Activated T-helper 1 cell treated with anti-CD3 and anti-CD28 coated beads, Interleukin-12 subunit alpha, Interleukin-12 subunit beta, Interleukin-2, Interleukin-4 antibody, amounts not matched to agents 30 ng/mL and 10 ng/mL and 1 ng/mL, durations not matched to agents 14 hours and 24 hours and 36 hours (primary cell): Measurements from ENCODE around the gene LIMK2. TPM values are rescaled to one million over a fixed set of nuclear protein-coding genes. Genes with fewer than 3 reads are reported as not detected.

Source experiments
- DNase-seq: peaks from one replicate; pipeline ENCODE4 v3.0.0; 2021; ENCODE audit warnings: low spot score
- H3K27ac Mint-ChIP-seq: one replicate; pipeline ENCODE4 v1.8.0; 2021; ENCODE audit warnings: mild to moderate bottlenecking, mixed read lengths
- H3K27me3 Mint-ChIP-seq: one replicate; pipeline ENCODE4 v1.8.0; 2022; ENCODE audit warnings: mild to moderate bottlenecking, moderate library complexity, mixed read lengths; ENCODE audit not compliant: insufficient read depth
- H3K36me3 Mint-ChIP-seq: one replicate; pipeline ENCODE4 v1.8.0; 2021; ENCODE audit warnings: low read depth, mixed read lengths
- H3K4me1 Mint-ChIP-seq: one replicate; pipeline ENCODE4 v1.8.0; 2021; ENCODE audit warnings: low read depth, mixed read lengths
- H3K4me3 Mint-ChIP-seq: one replicate; pipeline ENCODE4 v1.8.0; 2021; ENCODE audit warnings: mild to moderate bottlenecking, moderate library complexity, mixed read lengths
- H3K9me3 Mint-ChIP-seq: one replicate; pipeline ENCODE4 v1.8.0; 2021; ENCODE audit warnings: mixed read lengths
- intact Hi-C: fragments of 100-400 bp; cut with micrococcal nuclease; formaldehyde crosslinking; loops from one replicate; pipeline ENCODE4 v1.15.1; 2024
- total RNA-seq: library from RNA; stranded (reverse); gene quantifications from 2 replicates; pipeline ENCODE4 v1.2.3, GENCODE V29; 2022

The LIMK2 gene
- total RNA-seq, 1 donor from 2014 or later: 39.8 TPM

- Mint-ChIP-seq H3K36me3 (peaks cover 47% of the 10 kb centered on the region), H3K9me3 (no peaks in the 10 kb centered on the region), H3K4me1 (peaks cover 24% of the 10 kb centered on the region), H3K27ac (no peak overlapping the region), H3K4me3 (no peak overlapping the region), H3K27me3 (no peaks in the 10 kb centered on the region)
- intact Hi-C loops: no loop called here
- no peak for DNase-seq
Observed at GRCh38 chr22:31328544-31328960, 116.5 kb downstream of the LIMK2 start.

GRCh38 chr22:31329029-31329428 lies 116.9 kb downstream of the LIMK2 start:
- H3K27ac Mint-ChIP-seq: no peak overlapping the region
- peaks cover 52% of the 10 kb centered on the region for H3K36me3 Mint-ChIP-seq
- H3K4me1 Mint-ChIP-seq: peaks cover 23% of the 10 kb centered on the region
- intact Hi-C loops: loop anchor here (1.0 kb wide), 1 partner anchor 39 kb away; no protein-coding TSS in a partner anchor
- H3K9me3 Mint-ChIP-seq: no peaks in the 10 kb centered on the region
- no peak overlapping the region for H3K4me3 Mint-ChIP-seq
- DNase-seq: no peak
- H3K27me3 Mint-ChIP-seq: no peaks in the 10 kb centered on the region

Other genes starting within 250 kb of the LIMK2 start
- 47.4 and 49.0 TPM in 2 replicates for gene MORC2, start 243.5 kb upstream of the LIMK2 start, total RNA-seq
- gene TUG1, start 243.0 kb upstream of the LIMK2 start, total RNA-seq: 68.0 and 71.3 TPM in 2 replicates
- gene SMTN, start 131.0 kb upstream of the LIMK2 start, total RNA-seq: 10.2 and 13.7 TPM in 2 replicates
- 6.4 and 9.8 TPM in 2 replicates for gene SELENOM, start 104.7 kb upstream of the LIMK2 start, total RNA-seq
- gene INPP5J, start 89.3 kb upstream of the LIMK2 start, total RNA-seq: 0.17 TPM in 1 of 2 replicates, not detected in the other
- not detected in 2 replicates for gene PLA2G3, start 71.8 kb upstream of the LIMK2 start, total RNA-seq
- gene RNF185, start 52.1 kb upstream of the LIMK2 start, total RNA-seq: 18.7 and 19.6 TPM in 2 replicates
- 11.1 and 12.3 TPM in 2 replicates for gene PIK3IP1, start 80.2 kb downstream of the LIMK2 start, total RNA-seq
- gene PATZ1, start 134.0 kb downstream of the LIMK2 start, total RNA-seq: 29.5 and 31.5 TPM in 2 replicates
- gene DRG1, start 187.3 kb downstream of the LIMK2 start, total RNA-seq: 113 and 125 TPM in 2 replicates